UCSD-AML1 (cell line): Measurements from ENCODE around the gene PTPRM.

Experiments used
- DNase-seq: peaks from one replicate; lab custom pipeline; 2025; ENCODE audit not compliant: unreplicated experiment; lab: John Stamatoyannopoulos, UW

PTPRM gene

GRCh38 chr18:8373486-8373885 is 806.4 kb downstream of the PTPRM start:
- no peak for DNase-seq

GRCh38 chr18:8374676-8375075 is 807.6 kb downstream of the PTPRM start:
- no peak for DNase-seq

- no peak for DNase-seq
These were observed 808.1 kb downstream of the PTPRM start for GRCh38 chr18:8375249-8375648.

- DNase-seq = no peak
These were observed 809.0 kb downstream of the PTPRM start for GRCh38 chr18:8376113-8376512.

GRCh38 chr18:8379187-8379941 is 812.2 kb downstream of the PTPRM start:
- DNase-seq = no peak

- DNase-seq = no peak
These were observed 812.9 kb downstream of the PTPRM start for GRCh38 chr18:8380006-8380405.

- no peak for DNase-seq
These were observed 813.8 kb downstream of the PTPRM start for GRCh38 chr18:8380926-8381325.

- DNase-seq = no peak
These were observed 814.8 kb downstream of the PTPRM start for GRCh38 chr18:8381821-8382459.

- DNase-seq = no peak
These were observed 818.3 kb downstream of the PTPRM start for GRCh38 chr18:8385400-8385799.

GRCh38 chr18:8386669-8387380 is 819.7 kb downstream of the PTPRM start:
- DNase-seq = no peak

GRCh38 chr18:8389391-8390340 is 822.5 kb downstream of the PTPRM start:
- peak; percentile 66 for DNase-seq

GRCh38 chr18:8391068-8391467 is 824.0 kb downstream of the PTPRM start:
- no peak for DNase-seq

- no peak for DNase-seq
These were observed 829.1 kb downstream of the PTPRM start for GRCh38 chr18:8396254-8396653.

- DNase-seq = no peak
These were observed 829.9 kb downstream of the PTPRM start for GRCh38 chr18:8397034-8397433.

- no peak for DNase-seq
These were observed 832.0 kb downstream of the PTPRM start for GRCh38 chr18:8399138-8399537.

GRCh38 chr18:8400193-8400752 is 833.2 kb downstream of the PTPRM start:
- no peak for DNase-seq

GRCh38 chr18:8400825-8401224 is 833.7 kb downstream of the PTPRM start:
- DNase-seq = no peak

GRCh38 chr18:8401606-8402005 is 834.5 kb downstream of the PTPRM start:
- DNase-seq = no peak

GRCh38 chr18:8402237-8402636 is 835.1 kb downstream of the PTPRM start:
- no peak for DNase-seq

- no peak for DNase-seq
These were observed 836.6 kb downstream of the PTPRM start for GRCh38 chr18:8403713-8404112.
